IMR-90 (cell line): ENCODE data around the gene ZNF772. TPM values are rescaled to one million over a fixed set of nuclear protein-coding genes. Genes with fewer than 3 reads are reported as not detected.

Experiments used
- ATAC-seq: fragments of 200-7000 bp; cut with Tn5 transposase; 2 replicates; pipeline ENCODE4 v1.9.1; 2020; ENCODE audit warnings: low read depth, mild to moderate bottlenecking, moderate library complexity
- BruUV-seq: library from RNA; stranded (reverse); fragments of 400-500 nt; replicated peaks from 2 replicates; lab custom pipeline; 2021; lab: Mats Ljungman, UMichigan
- CTCF ChIA-PET: fragments of 300-600 bp; formaldehyde crosslinking; extraction: SDS; loops from one replicate; lab custom pipeline; 2021; ENCODE audit warnings: antibody characterized with exemption; lab: Yijun Ruan, JAX
- POLR2A ChIA-PET: fragments of 300-600 bp; sonication (Branson Sonifier 250); formaldehyde crosslinking; loops from one replicate; lab custom pipeline; 2022; ENCODE audit warnings: antibody characterized with exemption; ENCODE audit not compliant: unreplicated experiment; lab: Charles Lee
- DNase-seq: peaks from one replicate; pipeline ENCODE4 v3.0.0; 2013
- H2AFZ ChIP-seq: replicated peaks from 2 replicates; pipeline ENCODE3; 2013; ENCODE audit warnings: low read length, mild to moderate bottlenecking; ENCODE audit not compliant: poor library complexity
- H2AK5ac ChIP-seq: 2 replicates; pipeline ENCODE4 v1.6.1; 2013; ENCODE audit warnings: low read depth, low read length, inconsistent platforms
- H2AK9ac ChIP-seq: replicated peaks from 2 replicates; pipeline ENCODE3; 2013; ENCODE audit warnings: mild to moderate bottlenecking, low read depth, low read length, moderate library complexity; ENCODE audit not compliant: poor library complexity
- H2BK120ac ChIP-seq: 2 replicates; pipeline ENCODE4 v1.6.1; 2013; ENCODE audit warnings: low read depth, low read length, inconsistent platforms
- H2BK15ac ChIP-seq: 3 replicates; pipeline ENCODE4 v1.6.1; 2013; ENCODE audit warnings: low read depth, low read length, inconsistent platforms
- H2BK20ac ChIP-seq: 2 replicates; pipeline ENCODE4 v1.6.1; 2013; ENCODE audit warnings: low read depth, mild to moderate bottlenecking, inconsistent platforms, low read length, moderate library complexity
- H2BK5ac ChIP-seq: 2 replicates; pipeline ENCODE4 v1.6.1; 2013; ENCODE audit warnings: mild to moderate bottlenecking, low read depth, low read length, inconsistent platforms; ENCODE audit not compliant: poor library complexity, severe bottlenecking
- H3K14ac ChIP-seq: replicated peaks from 2 replicates; pipeline ENCODE4 v1.6.1; 2013; ENCODE audit warnings: low read depth, low read length, inconsistent platforms
- H3K18ac ChIP-seq: 2 replicates; pipeline ENCODE4 v1.6.1; 2013; ENCODE audit warnings: low read depth, low read length, control low read depth
- H3K23ac ChIP-seq: 2 replicates; pipeline ENCODE4 v1.6.1; 2013; ENCODE audit warnings: low read depth, low read length, inconsistent platforms
- H3K27ac ChIP-seq: 2 replicates; pipeline ENCODE4 v1.5.1; 2013; ENCODE audit warnings: mild to moderate bottlenecking, control low read depth, low read length; ENCODE audit not compliant: insufficient read depth
- H3K27me3 ChIP-seq: 2 replicates; pipeline ENCODE4 v1.6.1; 2013; ENCODE audit warnings: low read length; ENCODE audit not compliant: control insufficient read depth, insufficient read depth
- H3K36me3 ChIP-seq: 2 replicates; pipeline ENCODE4 v1.6.1; 2013; ENCODE audit warnings: low read length, mixed read lengths; ENCODE audit not compliant: control insufficient read depth, insufficient read depth
- H3K4ac ChIP-seq: 2 replicates; pipeline ENCODE4 v1.6.1; 2013; ENCODE audit warnings: low read depth, low read length, inconsistent platforms
- H3K4me1 ChIP-seq: 2 replicates; pipeline ENCODE4 v1.6.1; 2013; ENCODE audit warnings: low read length, mixed read lengths; ENCODE audit not compliant: control insufficient read depth, insufficient read depth
- H3K4me2 ChIP-seq: 2 replicates; pipeline ENCODE4 v1.6.1; 2013; ENCODE audit warnings: low read depth, mild to moderate bottlenecking, control low read depth, low read length, moderate library complexity
- H3K4me3 ChIP-seq: 2 replicates; pipeline ENCODE4 v1.5.1; 2013; ENCODE audit warnings: low read depth, mild to moderate bottlenecking, control low read depth, low read length, moderate library complexity; ENCODE audit not compliant: insufficient read depth
- H3K56ac ChIP-seq: 2 replicates; pipeline ENCODE4 v1.6.1; 2013; ENCODE audit warnings: low read length, inconsistent platforms; ENCODE audit not compliant: insufficient read depth; ENCODE audit errors: extremely low read depth
- H3K79me1 ChIP-seq, 2 experiments: 2 replicates each; pipeline ENCODE4 v1.6.1; 2013; ENCODE audit warnings: low read length in 2 of 2, inconsistent platforms in 1 of 2, low read depth in 1 of 2
- H3K9ac ChIP-seq: 2 replicates; pipeline ENCODE4 v1.6.1; 2013; ENCODE audit warnings: low read depth, low read length, control low read depth
- H3K9me1 ChIP-seq: 2 replicates; pipeline ENCODE4 v1.6.1; 2013; ENCODE audit warnings: low read length, inconsistent platforms; ENCODE audit not compliant: insufficient read depth
- H3K9me3 ChIP-seq: 2 replicates; pipeline ENCODE4 v1.6.1; 2013; ENCODE audit warnings: low read length; ENCODE audit not compliant: control insufficient read depth, insufficient read depth
- H4K20me1 ChIP-seq: 2 replicates; pipeline ENCODE4 v1.6.1; 2013; ENCODE audit warnings: low read length, inconsistent platforms; ENCODE audit not compliant: insufficient read depth
- H4K5ac ChIP-seq: 2 replicates; pipeline ENCODE4 v1.6.1; 2013; ENCODE audit warnings: mild to moderate bottlenecking, low read depth, low read length, control low read depth
- H4K8ac ChIP-seq, 2 experiments: 2 replicates each; pipeline ENCODE4 v1.6.1; 2013; ENCODE audit warnings: low read depth in 2 of 2, low read length in 2 of 2, control low read depth in 1 of 2, inconsistent platforms in 1 of 2
- H4K91ac ChIP-seq: 2 replicates; pipeline ENCODE4 v1.6.1; 2013; ENCODE audit warnings: low read depth, low read length, inconsistent platforms; ENCODE audit not compliant: insufficient read depth
- BHLHE40 ChIP-seq: fragments of 150-350 bp; IDR thresholded peaks from 2 replicates; pipeline ENCODE4 v1.6.1; 2016; ENCODE audit warnings: mild to moderate bottlenecking, low read depth, low read length
- CEBPB ChIP-seq: IDR thresholded peaks from 2 replicates; pipeline ENCODE4 v1.6.1; 2012; ENCODE audit warnings: low read depth, low read length, improper control_type of control experiment
- CHD1 ChIP-seq: IDR thresholded peaks from 2 replicates; pipeline ENCODE4 v1.6.1; 2012; ENCODE audit warnings: low read depth, low read length, improper control_type of control experiment
- CTCF ChIP-seq: conservative IDR thresholded peaks from 2 replicates; pipeline ENCODE4 v1.5.1; 2012; ENCODE audit warnings: mild to moderate bottlenecking, low read depth, low read length, improper control_type of control experiment
- ELK1 ChIP-seq: fragments of 150-350 bp; IDR thresholded peaks from 2 replicates; pipeline ENCODE4 v1.6.1; 2016; ENCODE audit warnings: low read depth, mild to moderate bottlenecking, low read length, moderate library complexity, borderline replicate concordance
- FOS ChIP-seq: fragments of 150-350 bp; IDR thresholded peaks from 2 replicates; pipeline ENCODE4 v1.6.1; 2016; ENCODE audit warnings: low read depth, low read length
- MAFK ChIP-seq: IDR thresholded peaks from 2 replicates; pipeline ENCODE4 v1.6.1; 2012; ENCODE audit warnings: low read depth, low read length, improper control_type of control experiment
- MAZ ChIP-seq: IDR thresholded peaks from 2 replicates; pipeline ENCODE4 v1.6.1; 2012; ENCODE audit warnings: low read depth, mild to moderate bottlenecking, low read length, improper control_type of control experiment, moderate library complexity, borderline replicate concordance
- MXI1 ChIP-seq: IDR thresholded peaks from 2 replicates; pipeline ENCODE4 v1.6.1; 2012; ENCODE audit warnings: low read depth, mild to moderate bottlenecking, low read length, moderate library complexity, borderline replicate concordance
- POLR2A ChIP-seq: IDR thresholded peaks from 2 replicates; pipeline ENCODE4 v1.6.1; 2012; ENCODE audit warnings: mild to moderate bottlenecking, low read depth, low read length
- RAD21 ChIP-seq: IDR thresholded peaks from 2 replicates; pipeline ENCODE4 v1.6.1; 2012; ENCODE audit warnings: low read length, improper control_type of control experiment
- RCOR1 ChIP-seq: IDR thresholded peaks from 2 replicates; pipeline ENCODE4 v1.6.1; 2012; ENCODE audit warnings: mild to moderate bottlenecking, low read length, improper control_type of control experiment; ENCODE audit not compliant: insufficient replicate concordance
- RFX5 ChIP-seq: IDR thresholded peaks from 2 replicates; pipeline ENCODE4 v1.8.0; 2012; ENCODE audit warnings: low read depth, mild to moderate bottlenecking, low read length, moderate library complexity
- SMC3 ChIP-seq: fragments of 150-350 bp; IDR thresholded peaks from 2 replicates; pipeline ENCODE4 v1.6.1; 2016; ENCODE audit warnings: low read depth, mild to moderate bottlenecking, antibody characterized with exemption, low read length, moderate library complexity
- USF2 ChIP-seq: fragments of 150-350 bp; IDR thresholded peaks from 2 replicates; pipeline ENCODE4 v1.6.1; 2017; ENCODE audit warnings: mild to moderate bottlenecking, antibody characterized with exemption, low read length, low read depth
- WGBS, 2 experiments: methylation state at CpG; one replicate each; pipeline versions ENCODE4 v1.1.5 to v1.1.7; 2013; ENCODE audit warnings: missing lambda C conversion rate in 2 of 2; ENCODE audit not compliant: insufficient read length in 1 of 2; ENCODE audit errors: extremely low coverage in 2 of 2; 5-methylcytosine and 5-hydroxymethylcytosine counted together
- dilution Hi-C: fragments of 300-500 bp; cut with HindIII; formaldehyde crosslinking; loops from one replicate; pipeline ENCODE4 v1.14.3; 2018; ENCODE audit warnings: low sequenced_read_pairs; ENCODE audit not compliant: unreplicated experiment
- in situ Hi-C: fragments of 300-500 bp; cut with MboI; formaldehyde crosslinking; loops from 3 replicates; pipeline ENCODE4 v1.14.3; 2019; ENCODE audit warnings: low sequenced_read_pairs, inconsistent platforms, mixed read lengths
- intact Hi-C: fragments of 100-400 bp; cut with micrococcal nuclease; formaldehyde crosslinking; loops from 2 replicates; pipeline ENCODE4 v1.10.0; 2022
- polyA plus RNA-seq, 3 experiments: library from polyadenylated mRNA; depleted of rRNA; stranded (reverse); fragments of >200 nt; gene quantifications; 2 replicates each; pipeline ENCODE4 v1.2.3, GENCODE V29; 2012; ENCODE audit warnings: low replicate concordance in 1 of 3
- total RNA-seq: library from RNA; depleted of rRNA; stranded (reverse); fragments of >200 nt; gene quantifications from 2 replicates; pipeline ENCODE4 v1.2.3, GENCODE V29; 2012

Gene ZNF772
- total and polyA plus RNA-seq, 2 of the 4 experiments (the other 2 are of a cell fraction) = 4.6 to 33.0 TPM

GRCh38 chr19:57473646-57474045, 3.7 kb downstream of the ZNF772 start:
- BruUV-seq = no TSS peak
- peaks cover 35% of the 10 kb centered on the region for H3K36me3 ChIP-seq

More at GRCh38 chr19:57473646-57474045, 3.7 kb downstream of the ZNF772 start:
- TF ChIP-seq FOS (no peak), MAZ (no peak), RCOR1 (no peak), POLR2A (no peak), BHLHE40 (no peak), CTCF (no peak), SMC3 (no peak), RFX5 (no peak), USF2 (no peak), MXI1 (no peak), RAD21 (no peak), MAFK (no peak), CHD1 (no peak), ELK1 (no peak), CEBPB (no peak)
- H2AK5ac ChIP-seq = no peak overlapping the region
- no peak overlapping the region for H3K4me2 ChIP-seq
- H2BK120ac ChIP-seq = no peak overlapping the region
- H2AFZ ChIP-seq = no peak overlapping the region
- in situ Hi-C loops = no loop called here
- no peak overlapping the region for H4K91ac ChIP-seq
- H3K23ac ChIP-seq = no peak overlapping the region
- H3K9me3 ChIP-seq = peaks cover 62% of the 10 kb centered on the region
- no peak for ATAC-seq
- H3K4me1 ChIP-seq = peaks cover 4% of the 10 kb centered on the region; the same call in 1 of the 2 replicates
- H3K27me3 ChIP-seq = no peaks in the 10 kb centered on the region
- no peak overlapping the region for H3K18ac ChIP-seq
- no peak overlapping the region for H2AK9ac ChIP-seq
- intact Hi-C loops = no loop called here
- H3K56ac ChIP-seq = no peak overlapping the region
- no peak overlapping the region for H3K4ac ChIP-seq
- POLR2A ChIA-PET = no interaction called here
- peaks cover 34 to 40% of the 10 kb centered on the region in 2 experiments for H3K79me1 ChIP-seq
- no peak overlapping the region for H4K8ac ChIP-seq
- H2BK15ac ChIP-seq = no peak overlapping the region
- H4K5ac ChIP-seq = no peak overlapping the region
- H2BK20ac ChIP-seq = no peak overlapping the region
- no peak overlapping the region for H3K14ac ChIP-seq
- dilution Hi-C loops = no loop called here
- H2BK5ac ChIP-seq = no peak overlapping the region
- no peak overlapping the region for H3K9ac ChIP-seq
- H3K9me1 ChIP-seq = no peaks in the 10 kb centered on the region
- no peak overlapping the region for H3K4me3 ChIP-seq
- no peak overlapping the region for H3K27ac ChIP-seq
- H4K20me1 ChIP-seq = no peaks in the 10 kb centered on the region
- WGBS, 2 experiments = no CpG with 5 or more reads among the region's 4 CpGs
- DNase-seq = no peak
- CTCF ChIA-PET = no interaction called here
